ENCODE measurements around the gene AGMO.
A peak's percentile ranks its signal among the peaks of the same experiment; 100 is the strongest.

Gene AGMO

DNA sequence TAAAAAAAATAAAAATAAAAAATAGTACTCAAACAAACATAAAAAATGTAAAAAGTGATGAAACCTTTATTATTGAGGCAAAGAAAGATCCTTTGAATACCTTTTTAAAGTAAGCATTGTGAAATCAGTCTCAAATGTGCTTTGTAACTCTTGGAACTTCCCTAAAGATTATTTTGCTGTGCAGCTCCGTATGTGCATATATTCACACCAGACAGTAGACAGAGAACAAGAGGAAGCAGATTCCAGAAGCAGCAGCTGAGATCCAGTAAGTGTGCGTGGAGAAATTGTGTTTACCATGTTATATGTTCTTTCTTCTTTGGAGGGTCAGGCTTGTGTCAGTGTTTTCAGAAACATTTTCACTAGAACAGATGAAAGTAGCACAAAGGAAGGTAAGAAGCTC lies 324.9 kb downstream of the AGMO start:
- no peak for DNase-seq (ENCODE audit: low read depth, low spot score)

DNA sequence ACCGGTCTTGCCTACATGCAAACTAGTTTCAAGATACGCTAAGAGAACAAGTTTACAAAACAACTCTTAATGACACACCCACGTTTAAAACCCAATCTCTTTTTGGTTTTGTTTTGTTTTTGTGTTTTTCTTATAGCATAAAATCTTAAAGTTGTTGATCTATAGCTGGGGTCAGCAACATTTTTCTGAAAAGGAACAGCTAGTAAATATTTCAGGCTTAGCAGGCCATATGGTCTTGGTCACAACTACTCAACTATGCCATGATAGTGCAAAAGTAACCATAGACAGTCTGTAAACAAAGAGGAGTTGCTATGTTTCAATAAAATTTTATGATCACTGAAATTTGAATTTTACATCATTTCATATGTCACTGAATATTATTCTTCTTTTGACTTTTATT lies 327.4 kb downstream of the AGMO start:
- no peak for DNase-seq (ENCODE audit: low read depth, low spot score)

DNA sequence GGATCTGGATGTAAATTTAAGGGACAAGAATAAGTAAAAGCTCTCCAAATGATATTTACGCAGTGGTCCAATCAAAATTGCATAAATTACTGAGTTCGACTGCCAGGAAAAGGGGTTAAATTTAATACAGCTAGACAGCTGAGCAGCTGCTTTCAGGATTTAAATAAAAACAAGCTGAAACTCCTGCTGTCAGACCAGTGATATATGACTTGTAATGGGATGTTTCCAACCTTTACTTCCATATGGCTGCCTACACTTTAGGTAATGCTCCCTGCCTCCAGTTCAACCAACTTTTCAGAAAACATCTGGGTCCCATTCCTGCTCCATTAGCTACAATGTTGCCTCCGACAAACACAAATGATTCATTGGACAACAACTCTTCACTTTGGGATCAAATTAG lies 333.0 kb downstream of the AGMO start:
- DNase-seq (ENCODE audit: low read depth, low spot score) = no peak

DNA sequence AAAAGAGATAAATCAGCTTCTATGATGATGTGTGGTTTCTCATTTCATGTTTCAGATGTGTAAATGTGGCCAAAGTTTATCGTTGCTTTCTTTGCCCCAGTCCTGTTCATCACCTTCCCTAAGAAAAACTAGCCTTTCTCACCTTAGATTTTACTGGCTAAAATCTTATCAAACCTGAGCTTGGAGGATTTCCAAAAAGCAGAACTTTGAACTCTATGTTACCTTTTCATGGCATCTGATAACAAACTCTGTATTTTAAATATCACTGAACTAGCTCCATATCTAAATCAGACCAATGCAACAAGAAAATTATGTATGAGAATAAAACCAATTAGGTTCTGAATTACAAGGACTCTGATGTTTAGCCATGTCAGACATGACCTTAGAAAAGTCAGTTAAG lies 335.8 kb downstream of the AGMO start:
- DNase-seq (ENCODE audit: low read depth, low spot score) = no peak

GRCh38 chr7:15219758-15220157 lies 342.1 kb downstream of the AGMO start:
- DNase-seq (ENCODE audit: low read depth, low spot score) = no peak

- DNase-seq (ENCODE audit: low read depth, low spot score) = no peak
Measured at GRCh38 chr7:15218261-15218660, 343.6 kb downstream of the AGMO start.

- DNase-seq (ENCODE audit: low read depth, low spot score) = no peak
Measured at GRCh38 chr7:15215616-15216015, 346.2 kb downstream of the AGMO start.

GRCh38 chr7:15214976-15215375 lies 346.8 kb downstream of the AGMO start:
- no peak for DNase-seq (ENCODE audit: low read depth, low spot score)

DNA sequence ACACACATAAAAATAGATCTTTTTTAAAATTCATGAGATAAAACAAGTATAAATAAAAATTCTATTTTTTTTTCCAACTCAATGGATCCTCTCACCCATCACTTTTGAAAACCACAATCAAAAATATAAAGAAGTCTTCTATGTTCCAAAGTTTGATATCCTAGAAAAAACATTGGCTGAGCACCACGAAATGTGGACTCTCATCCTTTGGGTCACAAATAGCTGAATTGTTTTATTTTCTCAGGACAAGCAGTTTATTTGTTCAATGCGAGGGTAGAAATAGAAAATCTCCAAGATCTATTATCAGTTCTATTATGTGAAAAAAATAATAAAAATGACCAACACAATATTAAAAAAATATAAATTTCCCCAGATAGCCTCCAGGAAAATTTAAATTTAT lies 348.7 kb downstream of the AGMO start:
- no peak for DNase-seq (ENCODE audit: low read depth, low spot score)

DNA sequence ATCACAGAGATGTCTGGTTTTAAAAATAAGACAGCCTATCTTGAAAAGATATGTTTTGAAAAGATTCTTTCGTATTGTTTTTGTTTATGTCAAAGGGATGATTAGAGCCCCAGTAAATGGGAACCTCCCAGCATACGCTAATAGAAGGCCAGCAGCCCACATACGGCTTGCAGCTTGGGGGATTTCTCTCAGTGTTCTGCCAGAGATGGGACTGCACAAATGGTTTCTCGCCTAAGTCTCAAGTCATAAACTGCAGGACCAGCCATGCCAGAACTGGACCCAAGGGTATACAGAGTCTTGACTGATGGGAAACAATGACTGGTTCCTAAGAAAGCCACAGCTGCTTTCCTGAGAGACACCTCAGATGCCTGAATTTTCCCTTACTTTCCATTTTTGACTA lies 352.4 kb downstream of the AGMO start:
- no peak for DNase-seq (ENCODE audit: low read depth, low spot score)

DNA sequence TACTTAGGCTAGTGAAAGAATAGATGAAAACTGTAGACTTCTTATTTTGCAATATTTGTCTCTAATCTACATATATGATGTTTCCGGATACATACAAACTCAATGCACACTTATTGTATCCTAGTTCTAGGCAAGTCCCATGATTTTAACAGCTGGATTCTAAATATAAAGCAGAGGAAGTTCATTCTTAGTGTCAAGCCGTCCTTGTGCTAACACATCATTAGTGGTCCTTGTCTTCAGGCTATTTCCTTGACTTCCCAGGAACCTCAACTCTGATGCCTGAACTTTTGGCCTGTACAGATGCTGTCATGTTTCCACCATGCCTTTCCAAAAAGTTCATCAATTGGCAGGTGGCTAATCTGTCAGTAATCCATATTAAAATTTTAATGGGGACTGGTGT lies 357.4 kb downstream of the AGMO start:
- no peak for DNase-seq (ENCODE audit: low read depth, low spot score)

DNA sequence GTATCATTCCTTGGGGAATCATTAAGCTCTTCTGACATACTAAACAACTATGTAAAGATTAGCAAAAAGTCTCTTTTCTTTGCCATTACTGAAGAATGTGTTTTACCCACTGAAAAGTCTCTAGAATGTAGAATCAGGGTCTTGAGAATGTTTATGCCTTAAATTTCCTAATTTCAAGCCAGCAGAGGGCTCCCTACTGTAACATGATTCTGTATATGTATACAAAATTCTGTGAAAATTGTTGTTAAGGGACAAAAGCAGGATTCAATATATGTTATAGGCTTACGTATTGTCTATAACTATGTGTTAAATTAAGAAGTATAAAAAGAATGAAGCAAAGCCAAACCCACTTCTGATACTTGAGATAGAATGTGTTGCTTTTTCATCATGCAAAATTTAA lies 362.3 kb downstream of the AGMO start:
- DNase-seq (ENCODE audit: low read depth, low spot score) = peak; percentile 26

GRCh38 chr7:15197042-15197977 lies 364.5 kb downstream of the AGMO start:
- no peak for DNase-seq (ENCODE audit: low read depth, low spot score)

DNA sequence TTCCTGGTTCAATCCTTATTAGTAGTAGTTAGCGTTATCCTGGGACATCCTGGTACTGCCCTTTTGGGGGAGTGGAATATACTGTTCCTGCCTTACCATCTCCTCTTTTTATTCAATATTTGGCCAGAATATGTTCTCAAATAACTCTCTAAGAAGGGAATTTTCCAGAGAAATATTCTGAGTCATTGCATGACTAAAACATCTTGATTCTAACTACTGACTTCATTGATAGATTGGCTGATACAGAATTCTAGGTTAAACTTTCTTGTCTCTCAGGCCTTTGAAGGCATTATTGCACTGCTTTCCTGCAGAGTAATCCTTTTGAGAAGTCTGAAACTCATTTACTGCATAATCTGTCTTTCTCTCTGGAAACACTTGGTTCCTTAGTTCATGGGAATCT lies 383.8 kb downstream of the AGMO start:
- DNase-seq (ENCODE audit: low read depth, low spot score) = no peak

DNA sequence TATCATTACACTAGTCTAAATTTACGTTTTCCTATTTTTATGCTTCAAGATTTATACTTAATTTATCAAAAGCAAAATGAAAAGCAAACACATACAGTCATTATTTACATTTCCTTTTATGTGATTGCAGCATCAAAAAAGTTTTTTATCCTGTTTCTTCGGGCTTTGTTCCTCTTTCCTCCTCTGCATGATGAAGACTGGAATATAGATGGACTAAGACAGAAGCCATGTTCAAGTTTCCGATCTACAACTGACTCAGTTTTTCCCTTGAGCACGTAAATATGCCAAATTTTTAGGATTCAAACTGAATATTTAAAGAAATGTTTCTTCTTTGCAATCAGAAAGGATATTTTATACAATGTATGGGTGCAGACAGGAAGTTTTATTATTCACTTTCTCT lies 385.7 kb downstream of the AGMO start:
- DNase-seq (ENCODE audit: low read depth, low spot score) = no peak

DNA sequence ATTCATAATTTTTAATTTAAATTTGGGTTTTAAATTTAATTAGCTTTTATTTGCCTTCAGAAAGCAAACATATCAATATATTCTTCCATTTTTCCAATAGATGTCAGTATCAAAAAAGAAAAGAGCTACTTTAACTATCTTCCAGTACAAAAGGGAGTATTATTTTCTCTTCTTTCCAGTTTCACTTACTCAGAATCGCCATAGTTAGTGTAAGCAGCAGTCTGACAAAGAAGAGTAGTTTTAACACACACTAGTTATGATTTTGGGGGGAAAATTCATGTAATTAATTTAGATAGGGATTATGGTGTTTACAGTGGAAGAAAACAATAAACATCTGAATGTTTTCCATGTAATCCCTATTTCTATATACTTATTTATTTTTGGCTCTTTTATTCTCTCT lies 386.7 kb downstream of the AGMO start:
- DNase-seq (ENCODE audit: low read depth, low spot score) = no peak

DNA sequence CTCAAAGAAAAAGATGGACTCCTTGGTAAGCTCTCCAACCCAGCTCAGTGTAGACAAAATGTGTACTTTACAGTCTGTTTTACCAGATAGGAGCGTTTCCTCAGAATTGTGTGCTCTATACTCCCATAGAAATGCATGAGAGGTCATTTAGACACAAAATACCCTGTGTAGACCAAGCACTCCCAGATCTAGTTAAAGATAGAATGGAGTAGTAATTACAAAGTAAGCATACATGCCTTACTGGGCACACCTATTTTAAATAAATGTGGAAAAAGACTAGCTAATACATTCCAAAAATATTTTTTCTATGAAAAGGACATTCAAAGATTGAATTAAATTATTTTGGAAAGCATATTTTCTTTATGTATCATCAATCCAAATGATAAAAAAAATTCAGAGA lies 387.3 kb downstream of the AGMO start:
- DNase-seq (ENCODE audit: low read depth, low spot score) = no peak

- no peak for DNase-seq (ENCODE audit: low read depth, low spot score)
Measured at GRCh38 chr7:15168489-15168888, 393.3 kb downstream of the AGMO start.

GRCh38 chr7:15167912-15168311 lies 393.9 kb downstream of the AGMO start:
- DNase-seq (ENCODE audit: low read depth, low spot score) = no peak

DNA sequence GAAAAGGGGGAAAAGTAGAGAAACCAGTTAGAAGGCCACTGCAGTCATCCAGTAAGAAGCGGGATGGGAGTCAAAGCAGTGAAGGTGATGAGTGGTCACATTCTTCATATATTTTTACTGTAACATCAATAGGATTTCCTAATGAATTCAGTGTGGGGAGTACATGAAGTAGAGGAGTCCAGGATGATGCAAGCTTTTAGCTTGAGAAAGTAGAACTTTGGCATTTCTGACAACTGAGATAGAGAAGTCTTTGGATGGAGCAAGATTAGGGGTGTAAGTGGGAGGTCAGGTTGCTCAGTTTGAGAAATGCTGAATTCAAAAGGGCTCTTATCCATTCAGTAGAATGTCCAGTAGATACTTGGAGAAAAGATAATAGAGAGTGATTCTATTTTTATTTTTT lies 395.2 kb downstream of the AGMO start:
- no peak for DNase-seq (ENCODE audit: low read depth, low spot score)

- no peak for DNase-seq (ENCODE audit: low read depth, low spot score)
Measured at GRCh38 chr7:15159261-15159660, 402.6 kb downstream of the AGMO start.

GRCh38 chr7:15158141-15158810 lies 403.5 kb downstream of the AGMO start:
- DNase-seq (ENCODE audit: low read depth, low spot score) = no peak
